Astrocyte of the hippocampus (primary cell): ENCODE data around the gene ATP5F1E.
A peak's percentile ranks its signal among the peaks of the same experiment; 100 is the strongest.
"Not testable (repeated sequence)": the region's sequence is repeated elsewhere in the genome, so short reads cannot be mapped to it uniquely, and the experiment has no call there.

ENCODE experiments used
- DNase-seq: peaks from one replicate; pipeline ENCODE4 v3.0.0; 2011; ENCODE audit warnings: low read depth, low spot score

The ATP5F1E gene

DNA sequence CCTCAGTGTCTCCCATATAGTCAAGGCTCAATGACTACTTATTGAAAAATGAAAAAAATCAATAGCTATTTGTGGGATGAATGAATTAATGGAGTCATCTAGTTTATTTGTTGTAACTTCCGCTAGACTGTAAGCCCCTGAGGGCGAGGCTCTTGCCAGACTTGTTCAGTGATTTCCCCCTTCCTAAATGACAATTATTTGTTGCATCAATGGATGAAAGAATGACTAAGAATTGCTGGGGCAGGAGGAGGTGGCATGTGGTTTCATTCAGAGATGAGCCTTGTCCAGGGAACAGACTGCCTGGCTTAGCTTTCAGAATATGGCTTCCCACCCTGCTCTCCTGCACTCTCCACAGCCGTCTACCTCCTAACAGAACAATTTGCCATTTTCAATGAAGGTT is 11.6 kb upstream of the ATP5F1E start:
- no peak for DNase-seq

DNA sequence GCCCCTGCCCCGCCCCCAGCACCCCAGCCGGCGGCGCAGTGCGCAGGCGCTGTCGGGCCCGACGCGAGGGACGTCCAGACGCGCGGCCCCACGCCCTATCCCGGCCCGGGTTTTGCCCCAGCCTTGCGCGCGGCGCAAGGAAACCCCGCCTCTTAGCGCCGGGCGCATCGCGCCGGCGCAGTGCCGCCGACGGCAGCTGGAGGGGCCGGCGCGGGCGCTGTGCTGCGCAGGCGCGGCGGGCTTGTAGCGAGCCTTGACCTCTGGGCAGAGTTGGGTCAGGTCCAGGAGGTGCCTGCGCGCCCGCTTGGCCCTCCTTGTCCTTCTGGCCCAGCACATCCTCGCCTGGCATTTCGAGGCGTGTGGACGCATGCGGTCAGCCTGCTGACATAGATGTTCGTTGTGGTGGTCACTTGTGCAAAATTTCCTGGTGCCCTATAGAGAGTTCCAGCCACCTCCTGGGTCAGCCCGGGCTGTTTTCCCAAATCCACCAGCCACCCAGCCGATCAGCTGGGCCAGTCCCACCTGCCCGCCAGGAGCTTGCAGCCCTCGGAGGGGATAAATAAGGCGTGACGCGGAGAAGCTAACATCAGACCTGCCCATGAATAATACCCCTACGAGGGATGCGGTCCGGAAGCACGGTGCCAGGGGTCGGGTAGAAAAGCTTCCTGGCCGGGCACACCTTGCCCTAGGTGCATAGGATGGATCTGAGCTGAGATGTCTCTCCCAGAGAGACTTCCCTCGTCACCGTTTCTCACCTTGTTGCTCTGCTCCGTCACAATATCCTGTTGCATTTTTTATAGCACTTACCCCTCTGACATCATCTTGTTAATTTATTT is 10.9 kb upstream of the ATP5F1E start:
- peak; percentile 98 for DNase-seq

DNA sequence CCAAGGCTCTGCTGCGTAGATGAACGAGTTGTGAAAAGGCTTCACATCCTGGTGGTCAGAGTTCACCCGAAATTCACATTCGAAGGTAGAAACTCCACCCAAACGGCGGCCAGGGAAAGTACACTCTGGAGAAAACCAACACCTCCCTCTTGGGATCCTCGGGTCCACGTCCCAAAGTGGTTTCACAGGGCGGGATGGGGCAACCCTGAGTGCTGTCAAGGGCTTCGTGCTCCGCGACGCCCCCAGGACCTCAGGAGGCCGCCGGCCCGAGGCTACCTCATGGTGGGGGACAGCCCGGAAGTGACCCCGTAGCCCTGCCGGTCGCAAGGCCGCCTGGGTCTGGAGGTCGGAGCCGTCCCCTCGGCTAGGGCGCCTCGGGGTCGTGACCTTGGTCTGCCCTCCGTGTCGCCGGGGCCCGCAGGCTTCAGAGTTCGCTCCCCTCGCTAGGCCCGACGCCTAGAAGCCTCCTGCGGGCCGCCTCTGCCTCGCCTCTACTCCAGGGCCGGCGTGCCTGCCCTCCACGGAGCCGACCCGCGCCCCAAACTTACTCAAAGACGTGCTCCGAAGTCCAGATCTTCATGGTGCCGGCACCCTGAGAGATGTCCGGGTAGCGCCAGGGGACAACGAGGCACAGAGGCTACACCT is 10.1 kb upstream of the ATP5F1E start, which contains the start of gene PRELID3B:
Gene PRELID3B (minus strand): TSS at position 636 of the 645 bp plus-strand sequence. CDS start 56 bp downstream, at position 580.
- DNase-seq, result no peak

DNA sequence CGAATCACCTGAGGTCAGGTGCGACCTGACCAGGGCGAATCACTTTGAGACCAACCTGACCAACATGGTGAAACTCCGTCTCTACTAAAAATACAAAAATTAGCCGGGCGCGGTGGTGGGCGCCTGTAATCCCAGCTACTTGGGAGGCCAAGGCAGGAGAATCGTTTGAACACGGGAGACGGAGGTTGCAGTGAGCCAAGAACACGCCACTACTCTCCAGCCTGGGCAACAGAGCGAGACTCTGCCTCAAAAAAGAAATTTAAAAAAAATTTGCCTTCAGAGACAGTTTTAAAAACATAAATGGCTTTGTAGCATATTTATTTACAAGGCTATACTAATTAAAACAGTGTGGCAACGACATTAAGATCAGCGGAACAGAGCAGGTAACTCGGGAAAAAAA is 9.4 kb upstream of the ATP5F1E start:
- DNase-seq, result not testable (repeated sequence)

DNA sequence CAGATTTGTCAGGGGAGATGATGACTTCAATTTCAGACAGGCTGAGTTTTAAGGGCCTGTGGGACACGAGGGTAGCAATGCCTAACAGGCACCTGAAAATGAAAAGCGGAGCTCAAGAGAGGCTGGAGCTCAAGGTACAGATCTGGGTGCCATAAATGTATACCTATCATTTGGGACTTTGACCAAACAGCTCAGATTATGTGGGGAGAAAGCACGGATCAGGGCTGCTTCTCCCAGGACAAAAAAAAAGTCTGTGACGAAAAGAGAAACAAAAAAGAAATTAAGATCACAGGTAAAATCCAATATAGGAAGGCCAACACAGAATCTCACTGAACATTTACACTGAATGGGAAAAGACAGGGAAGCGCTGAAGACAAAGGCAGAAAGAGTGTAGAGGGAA is 8.5 kb upstream of the ATP5F1E start:
- no peak for DNase-seq

DNA sequence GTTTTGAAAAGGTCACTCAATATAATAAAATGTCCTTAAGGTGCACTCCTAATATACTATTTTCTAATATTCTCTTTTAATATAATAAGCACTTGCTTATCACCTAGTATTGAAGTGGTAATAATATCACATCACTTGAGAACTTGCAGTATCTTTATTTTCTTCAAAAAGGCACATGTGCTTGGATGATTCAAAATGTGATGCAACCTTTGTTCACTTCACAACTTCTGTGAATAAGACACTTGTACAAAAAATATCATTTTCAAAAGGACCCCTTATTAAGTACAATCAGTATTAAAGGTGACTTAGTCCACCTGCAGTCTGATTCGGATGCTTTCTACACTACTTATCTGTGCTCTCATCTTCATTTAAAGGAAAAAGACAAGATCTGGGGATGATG is 7.1 kb upstream of the ATP5F1E start:
- DNase-seq, result no peak

DNA sequence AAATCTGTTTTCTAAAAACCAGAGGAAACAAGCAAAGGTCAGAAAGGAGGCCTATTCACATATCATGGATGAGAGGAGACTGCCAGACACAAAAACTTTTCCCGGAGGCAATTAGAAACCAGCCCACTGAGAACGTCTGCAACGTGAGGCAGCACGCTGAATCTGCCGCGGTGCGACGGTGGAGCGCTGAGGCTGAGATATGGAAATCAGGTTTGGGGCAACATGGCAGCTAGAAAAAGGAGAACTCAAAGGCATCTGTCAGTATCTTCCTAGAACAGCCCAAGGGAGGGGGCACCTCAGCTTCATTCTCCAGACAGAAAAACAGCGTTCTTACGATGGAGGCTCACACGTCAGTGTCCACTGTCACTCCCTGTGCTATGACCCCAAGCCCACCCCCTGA is 5.3 kb upstream of the ATP5F1E start:
- no peak for DNase-seq

DNA sequence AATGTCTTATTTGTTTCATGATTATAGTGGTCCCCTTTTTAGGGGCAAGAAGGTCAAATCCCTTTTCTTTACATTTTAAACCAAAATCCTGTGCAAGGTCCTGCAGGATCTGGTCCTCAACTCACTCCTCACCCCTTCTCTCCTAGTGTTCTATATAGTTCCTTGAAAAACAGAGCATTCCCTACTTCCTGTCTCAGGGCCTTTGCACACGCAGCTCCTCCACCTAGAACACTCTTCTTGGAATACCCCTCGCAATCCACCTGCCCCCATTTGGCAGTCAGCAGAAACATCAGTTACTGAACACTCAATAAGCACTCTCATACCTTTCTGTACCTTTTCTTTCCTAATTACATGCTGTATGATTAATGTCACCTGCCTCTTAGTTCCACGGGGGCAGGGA is 3.2 kb upstream of the ATP5F1E start:
- DNase-seq, result no peak

DNA sequence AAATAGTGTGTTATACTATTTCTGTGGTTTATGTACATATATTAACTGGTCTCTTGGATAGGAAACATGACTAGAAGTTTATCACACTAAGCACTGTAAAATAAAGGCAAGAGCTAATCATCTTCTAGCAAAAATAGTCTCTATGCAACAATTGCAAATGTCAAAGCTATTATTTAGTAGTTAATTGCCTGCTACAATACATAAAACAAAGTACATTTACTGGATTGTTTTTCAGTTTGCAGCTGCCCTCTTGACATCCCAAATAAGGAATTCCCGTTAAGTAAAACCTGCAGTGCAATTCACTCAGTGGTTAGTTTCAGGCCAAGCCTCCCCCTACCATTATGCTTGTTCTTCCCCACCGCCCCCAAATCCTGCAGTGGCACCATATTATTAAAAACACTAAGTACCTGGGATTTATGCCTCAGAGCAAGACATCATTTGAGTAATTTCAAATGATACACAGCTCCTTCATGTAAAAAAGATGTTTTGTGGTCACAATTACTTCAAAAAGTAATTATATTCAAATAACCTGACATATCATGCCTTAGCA is 1.6 kb upstream of the ATP5F1E start:
- no peak for DNase-seq

DNA sequence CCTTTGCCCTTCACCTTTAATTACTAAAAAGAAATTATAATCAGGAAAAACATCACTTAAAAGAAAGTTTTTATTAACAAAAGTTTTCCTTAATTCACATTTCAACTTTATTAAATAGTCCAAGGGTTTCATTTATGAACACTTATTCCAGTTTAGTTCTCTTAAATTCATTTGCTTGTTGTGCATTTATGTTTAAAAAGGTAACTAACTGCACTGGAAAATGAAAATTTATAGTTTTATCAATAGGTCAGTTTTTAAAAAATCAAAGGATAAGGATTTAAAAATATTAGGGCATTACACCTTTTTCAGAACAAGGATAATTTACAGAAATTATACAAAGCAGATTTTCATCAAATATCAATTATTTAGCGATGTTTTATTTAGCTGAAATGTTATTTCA is 958 bp upstream of the ATP5F1E start:
- DNase-seq, result no peak

DNA sequence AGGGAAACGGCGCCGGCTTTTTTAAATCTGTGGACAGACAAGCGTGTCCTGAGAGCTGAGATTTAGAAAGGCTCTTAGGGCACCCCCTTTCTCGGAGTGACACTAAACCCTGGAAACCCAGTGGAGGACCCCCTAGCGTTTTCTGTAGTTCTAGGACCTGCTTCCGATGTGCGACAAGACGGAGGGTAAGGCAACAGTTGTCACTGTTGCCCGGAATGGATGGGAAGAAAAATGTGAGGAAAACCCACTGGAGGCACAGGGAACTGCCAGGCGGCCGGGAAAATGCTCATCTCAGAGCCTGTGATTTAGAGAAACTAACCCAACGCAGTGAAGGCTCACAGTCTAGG is 551 bp upstream of the ATP5F1E start:
- no peak for DNase-seq

DNA sequence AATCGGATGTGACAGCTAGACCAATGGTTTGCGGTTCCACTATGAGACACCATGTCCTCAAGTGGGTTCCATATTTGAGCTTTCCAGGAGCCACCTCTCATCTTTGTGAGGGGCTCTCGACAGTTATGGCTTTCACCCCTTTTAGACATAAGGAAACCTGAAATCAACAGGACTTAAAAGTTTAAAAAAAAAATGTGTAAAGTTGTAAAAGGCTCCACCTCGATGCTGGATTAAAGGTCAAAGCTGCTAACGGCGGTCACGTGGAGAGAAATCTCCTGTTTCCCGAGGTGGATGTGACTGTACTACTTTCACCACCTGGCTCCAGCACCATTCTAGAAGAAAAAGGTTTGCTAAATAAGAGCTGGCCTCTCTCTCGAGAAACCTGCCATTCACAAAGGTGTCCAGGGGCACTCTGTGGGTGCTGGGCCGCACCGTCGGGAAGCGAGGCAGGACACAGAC is 542 bp downstream of the ATP5F1E start:
- DNase-seq, result no peak

DNA sequence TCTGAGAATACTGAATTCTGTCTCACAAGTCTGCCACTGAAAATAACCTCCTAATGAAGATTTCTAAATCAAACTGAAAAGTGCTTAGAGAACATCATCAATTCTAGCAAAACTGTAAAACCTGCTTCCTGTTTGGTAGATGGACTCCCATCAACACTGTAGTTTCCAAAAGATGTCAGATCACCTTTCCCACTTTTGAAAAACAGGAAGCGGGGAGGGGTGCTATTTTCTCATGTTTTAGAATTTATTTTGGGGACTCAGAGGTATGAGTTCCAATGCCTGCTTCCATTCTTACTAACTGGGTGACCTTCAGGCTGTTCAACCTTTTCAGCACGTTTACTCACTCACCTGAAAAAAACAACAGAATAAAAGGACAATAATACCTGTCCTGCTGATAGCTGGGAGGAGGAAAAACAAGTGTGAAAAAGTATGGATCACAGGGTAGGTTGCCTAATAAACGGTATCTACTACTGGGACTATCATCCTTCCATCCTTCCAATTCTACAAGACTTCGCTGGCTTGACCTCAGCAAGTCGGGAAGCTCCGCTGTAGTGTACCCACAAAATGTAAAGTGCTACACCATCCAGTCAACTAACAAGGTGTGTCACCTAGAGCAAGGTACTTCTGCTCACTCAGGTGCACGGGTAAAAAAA is 1.1 kb downstream of the ATP5F1E start:
- no peak for DNase-seq

DNA sequence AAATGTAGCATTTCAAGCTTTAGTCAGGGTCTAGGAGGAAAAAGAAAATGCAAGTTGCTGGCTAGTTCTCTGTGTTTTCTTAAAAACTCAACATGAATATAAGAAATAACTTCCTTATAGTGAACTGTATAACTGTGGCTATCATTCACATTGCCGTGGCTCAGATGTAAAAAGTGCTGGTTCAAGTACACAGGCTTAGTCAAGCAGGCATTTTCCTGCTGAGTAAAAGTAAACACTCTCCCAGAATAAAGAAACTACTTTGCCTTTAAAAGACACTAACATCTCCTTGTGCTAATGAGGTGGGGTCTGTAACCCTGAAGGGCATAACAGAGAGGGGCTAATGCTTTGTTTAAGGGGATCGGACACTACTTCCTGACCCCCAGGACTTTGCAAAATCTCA is 3.3 kb downstream of the ATP5F1E start:
- no peak for DNase-seq

DNA sequence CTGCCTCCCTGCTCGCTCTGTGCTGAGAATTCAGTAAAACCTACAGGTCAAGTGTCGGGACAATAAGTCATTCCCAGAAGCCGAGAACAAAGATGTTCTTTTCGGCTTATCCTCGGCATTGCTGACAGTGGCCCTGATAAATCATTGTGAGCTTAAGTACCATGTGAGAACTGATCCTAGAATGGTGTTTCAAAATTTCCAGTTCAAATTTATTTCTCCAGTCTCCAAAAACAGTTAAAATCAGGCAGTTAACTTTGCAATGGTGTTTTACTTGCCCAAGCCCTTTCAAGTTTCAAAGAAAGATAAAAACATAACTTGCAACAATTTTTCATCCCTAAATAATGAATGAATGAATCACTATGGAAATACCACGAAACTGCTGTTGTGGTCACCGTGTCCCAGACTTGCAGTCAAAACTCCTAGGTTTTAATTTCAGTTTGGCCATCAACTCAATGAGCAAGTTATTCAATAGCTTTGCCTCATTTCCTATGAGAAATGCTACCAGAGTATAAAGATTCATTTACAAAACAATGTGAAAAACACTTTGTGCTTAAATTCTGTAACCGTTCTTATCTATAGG is 4.3 kb downstream of the ATP5F1E start:
- peak; percentile 62 for DNase-seq

DNA sequence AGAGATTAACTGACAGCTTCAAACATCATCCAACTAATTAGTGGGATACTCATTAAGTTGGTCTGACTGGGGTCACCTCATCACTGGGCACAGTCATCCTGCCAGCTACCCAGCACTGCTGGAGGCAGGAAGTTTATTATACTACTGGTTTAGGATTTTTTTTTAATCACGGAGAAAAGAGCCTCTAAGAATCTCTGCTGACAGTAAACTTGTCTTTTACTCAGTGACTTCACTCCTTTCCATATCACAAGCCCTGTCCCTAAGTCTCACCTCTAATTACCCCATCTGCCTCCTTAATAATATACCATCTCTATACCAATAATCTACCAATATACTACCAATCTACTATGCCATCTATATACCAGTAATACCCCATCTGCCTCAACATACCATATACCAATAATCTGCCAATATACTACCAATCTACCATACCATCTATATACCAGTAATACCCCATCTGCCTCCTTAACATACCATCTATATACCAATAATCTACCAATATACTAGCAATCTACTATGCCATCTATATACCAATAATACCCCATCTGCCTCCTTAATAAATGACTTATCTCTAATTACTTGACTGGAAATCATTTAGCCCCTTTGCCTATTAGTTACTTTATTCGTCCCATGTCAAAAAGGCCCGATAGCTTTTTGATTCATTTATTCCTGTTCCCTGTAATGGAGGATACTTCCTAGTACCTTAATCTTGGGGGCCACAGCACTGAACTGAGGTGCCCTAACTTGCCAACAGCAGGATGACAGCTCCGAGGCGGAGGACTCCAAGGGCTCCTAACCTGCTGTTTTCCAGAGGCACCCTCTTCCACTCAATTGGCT is 5.0 kb downstream of the ATP5F1E start:
- no peak for DNase-seq

DNA sequence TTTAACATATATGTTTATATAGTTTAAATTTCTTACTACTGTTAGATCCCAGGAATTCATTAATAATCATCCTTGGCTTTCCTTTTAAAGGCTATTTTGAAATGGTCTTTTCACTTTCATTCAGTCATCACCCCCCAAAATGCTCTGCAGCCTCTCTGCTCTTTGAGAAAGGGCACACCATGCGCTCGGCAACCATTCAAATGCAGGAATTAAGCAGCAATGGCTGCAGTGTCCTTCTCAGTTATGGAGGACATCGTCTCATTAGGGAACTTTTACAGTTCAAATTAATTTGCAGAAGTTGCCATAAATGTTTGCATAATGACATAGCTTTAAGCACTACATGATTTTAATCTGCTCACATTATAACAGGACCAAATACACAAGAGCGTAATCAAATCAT is 6.6 kb downstream of the ATP5F1E start:
- no peak for DNase-seq

DNA sequence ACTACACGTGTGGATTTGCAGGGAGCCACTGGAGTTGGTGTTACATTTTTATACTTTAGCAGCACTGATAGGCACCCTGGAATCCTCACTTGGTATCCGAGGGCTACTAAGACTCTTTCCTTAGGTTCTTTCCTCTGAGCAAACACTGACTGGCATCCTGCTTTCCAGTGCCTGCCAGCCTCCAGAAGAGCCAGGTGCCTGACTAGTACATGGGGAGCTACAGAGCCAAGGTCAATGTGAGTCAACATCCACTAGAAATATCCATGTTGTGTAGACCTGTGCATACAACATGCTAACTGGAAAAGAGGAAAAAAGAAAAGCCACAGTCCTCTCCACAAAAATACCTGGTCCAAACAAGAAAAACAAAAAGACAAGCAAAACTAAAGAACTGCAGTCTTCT is 7.0 kb downstream of the ATP5F1E start:
- no peak for DNase-seq

DNA sequence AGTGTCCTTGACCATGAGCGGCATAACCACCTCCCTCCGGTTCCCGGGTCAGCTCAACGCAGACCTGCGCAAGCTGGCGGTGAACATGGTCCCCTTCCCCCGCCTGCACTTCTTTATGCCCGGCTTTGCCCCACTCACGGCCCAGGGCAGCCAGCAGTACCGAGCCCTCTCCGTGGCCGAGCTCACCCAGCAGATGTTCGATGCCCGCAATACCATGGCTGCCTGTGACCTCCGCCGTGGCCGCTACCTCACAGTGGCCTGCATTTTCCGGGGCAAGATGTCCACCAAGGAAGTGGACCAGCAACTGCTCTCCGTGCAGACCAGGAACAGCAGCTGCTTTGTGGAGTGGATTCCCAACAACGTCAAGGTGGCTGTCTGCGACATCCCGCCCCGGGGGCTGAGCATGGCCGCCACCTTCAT is 8.0 kb downstream of the ATP5F1E start:
- DNase-seq, result no peak

DNA sequence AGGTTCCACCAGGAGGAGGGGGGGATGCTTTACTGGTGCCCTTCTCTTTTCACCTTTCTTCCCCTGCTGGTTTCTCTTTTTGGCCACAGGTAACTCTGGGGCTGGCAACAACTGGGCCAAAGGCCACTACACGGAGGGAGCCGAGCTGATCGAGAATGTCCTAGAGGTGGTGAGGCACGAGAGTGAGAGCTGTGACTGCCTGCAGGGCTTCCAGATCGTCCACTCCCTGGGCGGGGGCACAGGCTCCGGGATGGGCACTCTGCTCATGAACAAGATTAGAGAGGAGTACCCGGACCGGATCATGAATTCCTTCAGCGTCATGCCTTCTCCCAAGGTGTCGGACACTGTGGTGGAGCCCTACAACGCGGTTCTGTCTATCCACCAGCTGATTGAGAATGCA is 8.5 kb downstream of the ATP5F1E start:
- no peak for DNase-seq

DNA sequence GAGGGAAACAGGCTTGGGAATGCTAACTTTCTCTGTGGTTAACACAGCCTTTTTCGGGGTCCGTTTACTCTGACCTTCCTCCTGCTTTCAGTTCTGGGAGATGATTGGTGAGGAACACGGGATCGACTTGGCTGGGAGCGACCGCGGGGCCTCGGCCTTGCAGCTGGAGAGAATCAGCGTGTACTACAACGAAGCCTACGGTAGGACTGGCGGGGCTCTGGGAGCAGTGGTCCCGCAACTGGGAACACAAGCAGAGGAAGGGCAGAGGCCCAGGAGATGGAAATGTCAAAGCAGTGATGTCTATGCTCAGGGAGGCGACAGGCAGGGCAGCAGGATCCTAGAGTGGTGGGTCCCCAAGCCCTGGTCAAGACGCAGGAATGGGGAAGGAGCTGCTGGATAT is 9.4 kb downstream of the ATP5F1E start:
- no peak for DNase-seq
